ENCODE data around the gene TECR. TPM values are rescaled to one million over a fixed set of nuclear protein-coding genes. Genes with fewer than 3 reads are reported as not detected.

The TECR gene
- total and polyA plus RNA-seq, 2 of the 13 experiments (the other 11 are each of a cell fraction or from before 2014, with no cell fraction given) = 54.9 to 121 TPM

DNA sequence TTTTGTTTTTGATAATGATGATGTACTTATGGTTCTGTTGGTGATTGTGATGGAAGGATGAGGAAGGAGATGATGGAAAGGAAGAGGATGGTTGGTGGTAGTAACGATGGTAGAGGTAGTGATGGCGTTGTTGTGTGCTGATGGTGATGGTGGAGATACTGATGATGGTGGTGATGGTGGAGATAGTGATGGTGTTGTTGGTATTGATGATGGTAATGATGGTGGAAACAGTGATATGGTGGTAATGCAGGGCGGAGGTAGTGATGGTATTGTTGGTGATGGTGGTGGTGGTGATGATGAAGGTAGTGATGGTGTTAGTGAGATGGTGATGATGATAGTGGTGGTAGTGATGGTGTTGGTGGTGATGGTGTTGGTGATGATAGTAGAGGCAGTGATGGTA lies 66.2 kb downstream of the TECR start:
- H3K36me3 ChIP-seq (replicated peaks in 1 of 2; ENCODE audit: control insufficient read depth in 1 of 2, insufficient read depth in 2 of 2, low read length in 2 of 2) = no peaks in the 10 kb centered on the region
- CTCF ChIA-PET (ENCODE audit: low intra/inter-chr PET ratio, low total read pairs) = no interaction called here
- H3K79me2 ChIP-seq (ENCODE audit: insufficient read depth, low read length) = no peaks in the 10 kb centered on the region
- WGBS (ENCODE audit: low lambda C conversion rate) = 3% methylated on average over 3 of the region's 3 CpGs
- H3K9me3 ChIP-seq (ENCODE audit: low read length) = 0 out of 2 replicates have a peak, but pooled peaks cover 9% of the 10 kb centered on the region
- in situ Hi-C loops (cut with HindIII; ENCODE audit: extremely low pct_ligation_motif_present, low pct_unique_long_range_greater_than_20kb) (no loop called here), intact Hi-C loops (cut with micrococcal nuclease; ENCODE audit: unreplicated experiment) (no loop called here)
- no TSS peak for BruUV-seq (replicated peaks)
- no peak for ATAC-seq
- no peak overlapping the region for H3K9ac ChIP-seq (ENCODE audit: insufficient read depth, low read depth, low read length)
- H3K4me2 ChIP-seq (ENCODE audit: low read depth, low read length) = no peak overlapping the region
- no peak overlapping the region for H2AFZ ChIP-seq (ENCODE audit: low read length)
- POLR2A ChIA-PET = no interaction called here
- TF ChIP-seq CREB1 (IDR thresholded peaks at IDR 0.05) = peak; percentile 75; the same call in 1 of the 2 replicates
- TF ChIP-seq CREB1 (CRISPR knock-in tag; IDR thresholded peaks at IDR 0.05) = no peak
- no peak for TF ChIP-seq MAFG (CRISPR knock-in tag; IDR thresholded peaks at IDR 0.05)
- TF ChIP-seq CSRNP2 (CRISPR knock-in tag; conservative IDR thresholded peaks at IDR 0.05; ENCODE audit: low read depth) = no peak
- TF ChIP-seq NFRKB (IDR thresholded peaks at IDR 0.05) = peak; percentile 15; the same call in 1 of the 2 replicates
- no peak for TF ChIP-seq RARA (CRISPR knock-in tag; IDR thresholded peaks at IDR 0.05)
- TF ChIP-seq MZF1 (CRISPR knock-in tag; IDR thresholded peaks at IDR 0.05; ENCODE audit: borderline replicate concordance) = no peak
- no peak for TF ChIP-seq STAT5B (CRISPR knock-in tag; IDR thresholded peaks at IDR 0.05)
- TF ChIP-seq ZNF207 (IDR thresholded peaks at IDR 0.05; ENCODE audit: borderline replicate concordance) = peak; percentile 35; the same call in 1 of the 2 replicates
- no peak for TF ChIP-seq TAF1 (CRISPR knock-in tag; IDR thresholded peaks at IDR 0.05)
- no peaks in the 10 kb centered on the region for H4K20me1 ChIP-seq (ENCODE audit: insufficient read depth, low read length)
- DNase-seq (ENCODE audit: low spot score) = no peak
- FAIRE-seq = no peak
- no peaks in the 10 kb centered on the region; a peak in 2 of 5 replicates for H3K27me3 ChIP-seq (ENCODE audit: control insufficient read depth in 1 of 2, insufficient read depth in 2 of 2, low read length in 2 of 2)
- H3K4me1 ChIP-seq (ENCODE audit: insufficient read depth, low read length) = no peaks in the 10 kb centered on the region
- H3K27ac ChIP-seq (ENCODE audit: extremely low read length, insufficient read depth, low read length) = no peak overlapping the region
- no peak overlapping the region for H3K4me3 ChIP-seq (replicated peaks in 1 of 3; ENCODE audit: insufficient read depth in 1 of 3, low read depth in 2 of 3, low read length in 3 of 3)
